A673 (cell line): ENCODE data around the gene STAT6. TPM values are rescaled to one million over a fixed set of nuclear protein-coding genes. Genes with fewer than 3 reads are reported as not detected.

ENCODE experiments used
- BruUV-seq: library from RNA; stranded (reverse); fragments of 400-500 nt; replicated peaks from 2 replicates; lab custom pipeline; 2021; lab: Mats Ljungman, UMichigan
- CTCF ChIA-PET: fragments of 300-600 bp; sonication (Branson Sonifier 250); formaldehyde crosslinking; loops from one replicate; lab custom pipeline; 2022; ENCODE audit warnings: antibody characterized with exemption; lab: Charles Lee
- POLR2A ChIA-PET: fragments of 300-600 bp; sonication (Branson Sonifier 250); formaldehyde crosslinking; loops from one replicate; lab custom pipeline; 2022; ENCODE audit warnings: antibody characterized with exemption; ENCODE audit not compliant: low non-redundant PET; lab: Charles Lee
- DNase-seq: peaks from one replicate; pipeline ENCODE4 v3.0.0-alpha.2; 2015; ENCODE audit warnings: low spot score
- H3K27ac ChIP-seq: fragments of 200-600 bp; sonication (generic); 2 replicates; pipeline ENCODE4 v1.5.1; 2016; ENCODE audit warnings: mixed run types, low read depth, mild to moderate bottlenecking, mixed read lengths, antibody characterized with exemption, low read length; ENCODE audit not compliant: poor library complexity, severe bottlenecking
- H3K27me3 ChIP-seq: fragments of 200-600 bp; sonication (generic); replicated peaks from 2 replicates; pipeline ENCODE4 v1.6.1; 2017; ENCODE audit warnings: mixed run types, low read depth, mild to moderate bottlenecking, mixed read lengths, antibody characterized with exemption, low read length; ENCODE audit not compliant: insufficient read depth, poor library complexity
- H3K36me3 ChIP-seq: fragments of 200-600 bp; sonication (generic); 2 replicates; pipeline ENCODE4 v1.6.1; 2016; ENCODE audit warnings: mixed run types, mild to moderate bottlenecking, mixed read lengths, antibody characterized with exemption, low read length; ENCODE audit not compliant: insufficient read depth, poor library complexity, severe bottlenecking
- H3K4me1 ChIP-seq: fragments of 200-600 bp; sonication (generic); 2 replicates; pipeline ENCODE4 v1.6.1; 2017; ENCODE audit warnings: mixed run types, mild to moderate bottlenecking, mixed read lengths, antibody characterized with exemption, low read length; ENCODE audit not compliant: insufficient read depth, poor library complexity, severe bottlenecking
- H3K4me3 ChIP-seq: fragments of 200-600 bp; sonication (generic); 2 replicates; pipeline ENCODE4 v1.5.1; 2016; ENCODE audit warnings: low read depth, mixed run types, mild to moderate bottlenecking, mixed read lengths, low read length; ENCODE audit not compliant: poor library complexity, severe bottlenecking
- H3K9me3 ChIP-seq: fragments of 200-600 bp; sonication (generic); 2 replicates; pipeline ENCODE4 v1.6.1; 2016; ENCODE audit warnings: mixed run types, low read depth, mild to moderate bottlenecking, mixed read lengths, antibody characterized with exemption, low read length; ENCODE audit not compliant: poor library complexity, severe bottlenecking
- CTCF ChIP-seq: fragments of 300-800, 200-600 bp; sonication (generic); conservative IDR thresholded peaks from 2 replicates; pipeline ENCODE4 v1.5.1; 2017; ENCODE audit warnings: low read depth, mild to moderate bottlenecking, antibody characterized with exemption, low read length, moderate library complexity, mixed read lengths
- EZH2 ChIP-seq: fragments of 200-600 bp; sonication (generic); IDR thresholded peaks from 2 replicates; pipeline ENCODE4 v1.6.1; 2017; ENCODE audit warnings: borderline replicate concordance, low read depth, mild to moderate bottlenecking, mixed read lengths, antibody characterized with exemption, low read length; ENCODE audit not compliant: poor library complexity, severe bottlenecking
- intact Hi-C: fragments of 100-400 bp; cut with micrococcal nuclease; formaldehyde crosslinking; loops from one replicate; pipeline ENCODE4 v1.10.0; 2022; ENCODE audit not compliant: unreplicated experiment
- total RNA-seq: library from RNA; stranded (reverse); gene quantifications from 2 replicates; pipeline ENCODE4 v1.2.3, GENCODE V29; 2021

Gene STAT6
- total RNA-seq, 1 experiment from 2014 or later, result 111 TPM

- BruUV-seq, result no TSS peak
- peaks cover 76% of the 10 kb centered on the region for H3K36me3 ChIP-seq
- no peaks in the 10 kb centered on the region for H3K9me3 ChIP-seq
- ChIA-PET POLR2A (interaction anchor here (0.6 kb wide), 1 partner anchor 412 kb away, joined by 13 read pairs; no protein-coding TSS in a partner anchor), CTCF (no interaction called here)
- DNase-seq, result no peak
- intact Hi-C loops, result no loop called here
- no peak overlapping the region for H3K4me3 ChIP-seq
- H3K27me3 ChIP-seq, result no peaks in the 10 kb centered on the region
- H3K27ac ChIP-seq, result peak overlapping the region; percentile 53
- TF ChIP-seq CTCF (no peak), EZH2 (no peak)
- peaks cover 39% of the 10 kb centered on the region for H3K4me1 ChIP-seq
Observed at GRCh38 chr12:57096099-57096572, 15.0 kb downstream of the STAT6 start.

- Histone ChIP-seq H3K27me3 (no peaks in the 10 kb centered on the region), H3K27ac (peak overlapping the region; percentile 91), H3K4me1 (peaks cover 45% of the 10 kb centered on the region), H3K4me3 (no peak overlapping the region), H3K9me3 (no peaks in the 10 kb centered on the region), H3K36me3 (peaks cover 83% of the 10 kb centered on the region)
- intact Hi-C loops, result loop anchor here (2.0 kb wide), 1 partner anchor 15 kb away; the partner anchor contains the start of gene STAT6
- POLR2A ChIA-PET, result no interaction called here
- CTCF ChIA-PET, result no interaction called here
- BruUV-seq, result no TSS peak
- TF ChIP-seq EZH2 (no peak), CTCF (no peak)
- DNase-seq, result no peak
Observed at GRCh38 chr12:57095440-57095839, 15.7 kb downstream of the STAT6 start.

- Histone ChIP-seq H3K4me1 (peaks cover 45% of the 10 kb centered on the region), H3K4me3 (peak overlapping the region; percentile 2), H3K9me3 (no peaks in the 10 kb centered on the region), H3K27ac (peak overlapping the region; percentile 91), H3K36me3 (peaks cover 75% of the 10 kb centered on the region), H3K27me3 (no peaks in the 10 kb centered on the region)
- no TSS peak for BruUV-seq
- DNase-seq, result no peak
- POLR2A ChIA-PET, result interaction anchor here (0.5 to 0.7 kb wide), 2 partner anchors 16 to 138 kb away, joined by 7 to 9 read pairs; partner anchors contain the start of gene STAT6
- TF ChIP-seq EZH2, result no peak
- TF ChIP-seq CTCF, result no peak
- intact Hi-C loops, result loop anchor here (2.0 kb wide), 1 partner anchor 16 kb away; the partner anchor contains the start of gene STAT6
- CTCF ChIA-PET, result interaction anchor here (0.5 to 3.1 kb wide), 8 partner anchors 16 to 883 kb away, joined by 3 to 23 read pairs (median 4); partner anchors contain the start of genes NEMP1 and STAT6
Observed at GRCh38 chr12:57094208-57095160, 16.7 kb downstream of the STAT6 start.
